GM19438 (cell line): Measurements from ENCODE around the gene BCAS3.

Experiments used
- ATAC-seq: cut with Tn5 transposase; IDR thresholded peaks from one replicate; pipeline ENCODE4 v1.9.1; 2021; ENCODE audit warnings: low read depth; ENCODE audit not compliant: unreplicated experiment

Gene BCAS3

DNA sequence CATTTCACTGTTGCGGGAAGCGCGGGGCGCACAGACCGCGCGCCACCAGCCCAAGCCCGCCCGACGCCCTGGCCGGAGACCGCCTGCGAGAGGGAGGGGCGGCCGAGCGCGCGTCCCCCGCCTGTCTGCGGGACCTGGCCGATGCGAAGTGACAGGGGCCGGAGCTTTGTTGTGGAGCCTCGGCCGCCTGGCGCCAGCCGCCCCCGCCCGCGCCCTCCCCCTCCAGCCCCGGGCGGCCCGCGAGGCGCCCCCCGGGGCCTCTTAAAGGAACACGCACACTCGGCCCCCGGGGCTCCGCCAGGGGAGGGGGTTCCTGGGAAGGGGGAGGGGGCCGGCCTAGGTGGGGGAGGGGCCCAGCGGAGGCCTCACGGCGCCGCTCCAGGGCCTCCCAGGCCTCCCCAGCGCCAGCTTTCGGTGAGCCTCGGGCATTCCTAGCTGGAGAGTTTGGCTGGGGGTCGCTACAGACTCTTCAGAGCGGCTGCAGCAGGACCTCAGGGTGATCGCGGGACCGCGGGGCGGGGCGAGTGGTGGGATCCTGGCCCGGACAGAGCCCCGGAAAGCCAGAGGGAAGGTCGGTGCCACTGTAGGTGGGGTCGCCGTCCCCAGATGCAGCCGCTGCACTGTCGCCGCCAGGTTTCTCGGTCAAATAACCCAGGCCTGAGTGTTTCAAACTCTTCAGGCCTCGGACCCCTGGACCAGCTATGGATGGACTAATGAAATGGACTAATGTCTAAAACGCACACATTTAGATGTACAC is 719.6 kb downstream of the BCAS3 start:
- ATAC-seq, result no peak

GRCh38 chr17:61398721-61399130 is 721.1 kb downstream of the BCAS3 start:
- ATAC-seq, result no peak

DNA sequence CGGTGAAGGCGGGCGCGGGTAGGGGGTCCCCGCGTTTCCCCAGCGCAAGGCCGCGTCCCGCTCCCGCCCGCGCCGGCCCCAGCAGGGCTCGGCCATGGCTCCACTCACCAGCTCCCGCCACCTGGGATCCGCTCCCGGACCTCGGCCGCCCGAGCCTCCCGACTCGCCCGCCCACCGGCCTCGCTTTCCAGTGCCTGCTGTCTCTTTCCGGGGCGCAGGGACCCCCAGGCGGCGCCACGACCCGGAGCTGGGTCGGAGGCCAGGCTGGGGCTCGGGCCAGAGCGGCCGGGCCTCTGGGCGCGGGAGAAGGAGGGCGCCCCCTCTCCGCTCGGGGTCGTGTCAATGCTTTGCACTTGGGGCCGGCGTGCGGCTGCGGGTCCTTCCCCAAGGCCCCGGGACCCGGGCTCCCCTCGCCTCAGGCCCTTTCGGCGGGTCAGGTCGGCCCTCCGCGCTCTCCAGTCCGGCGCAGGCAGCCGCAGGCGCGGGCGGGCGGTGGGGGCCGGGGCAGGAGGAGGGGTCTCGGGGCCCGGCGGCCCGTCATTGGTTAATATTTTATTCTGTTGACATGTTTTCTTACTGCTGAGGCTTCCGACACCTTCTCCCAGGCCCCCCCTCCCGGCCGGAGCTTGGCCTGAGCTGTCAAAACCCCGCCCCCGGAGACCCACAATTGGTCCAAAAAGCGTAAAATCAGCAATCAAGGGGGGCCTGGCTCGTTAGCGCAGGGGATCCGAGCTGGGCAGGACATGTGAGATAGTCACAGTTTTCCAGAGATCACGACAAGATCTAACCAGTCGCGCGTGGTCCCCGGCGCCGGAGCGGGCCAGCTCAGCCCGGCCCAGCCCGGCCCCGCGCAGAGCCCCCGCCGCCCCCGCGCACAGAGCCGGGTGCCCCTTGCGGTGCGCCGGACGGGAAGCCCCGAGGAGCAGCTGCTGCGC is 721.7 kb downstream of the BCAS3 start, which contains the start of gene TBX2:
Gene TBX2 (plus strand): TSS at position 713 of the 935 bp plus-strand sequence. CDS start 334 bp downstream, outside the sequence.
- no peak for ATAC-seq

DNA sequence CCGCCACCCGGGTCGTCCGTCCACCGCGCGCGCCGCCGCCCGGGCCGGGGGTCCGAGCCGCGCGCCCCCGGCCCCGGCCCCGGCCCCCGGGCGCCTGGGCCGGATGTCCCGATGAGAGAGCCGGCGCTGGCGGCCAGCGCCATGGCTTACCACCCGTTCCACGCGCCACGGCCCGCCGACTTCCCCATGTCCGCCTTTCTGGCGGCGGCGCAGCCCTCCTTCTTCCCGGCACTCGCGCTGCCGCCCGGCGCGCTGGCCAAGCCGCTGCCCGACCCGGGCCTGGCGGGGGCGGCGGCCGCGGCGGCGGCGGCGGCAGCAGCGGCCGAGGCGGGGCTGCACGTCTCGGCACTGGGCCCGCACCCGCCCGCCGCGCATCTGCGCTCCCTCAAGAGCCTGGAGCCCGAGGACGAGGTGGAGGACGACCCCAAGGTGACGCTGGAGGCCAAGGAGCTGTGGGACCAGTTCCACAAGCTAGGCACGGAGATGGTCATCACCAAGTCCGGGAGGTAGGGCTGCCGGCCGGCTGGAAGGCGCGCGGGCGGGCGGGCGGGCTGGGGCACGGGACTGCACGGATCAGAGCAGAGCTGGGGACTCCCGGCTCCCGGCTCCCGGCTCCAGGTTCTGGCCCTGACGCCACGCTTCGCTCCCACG is 722.5 kb downstream of the BCAS3 start:
- no peak for ATAC-seq

GRCh38 chr17:61400717-61401388 is 723.2 kb downstream of the BCAS3 start:
- no peak for ATAC-seq

- no peak for ATAC-seq
These were observed 723.9 kb downstream of the BCAS3 start for GRCh38 chr17:61401389-61402072.

GRCh38 chr17:61402073-61402541 is 724.5 kb downstream of the BCAS3 start:
- no peak for ATAC-seq

DNA sequence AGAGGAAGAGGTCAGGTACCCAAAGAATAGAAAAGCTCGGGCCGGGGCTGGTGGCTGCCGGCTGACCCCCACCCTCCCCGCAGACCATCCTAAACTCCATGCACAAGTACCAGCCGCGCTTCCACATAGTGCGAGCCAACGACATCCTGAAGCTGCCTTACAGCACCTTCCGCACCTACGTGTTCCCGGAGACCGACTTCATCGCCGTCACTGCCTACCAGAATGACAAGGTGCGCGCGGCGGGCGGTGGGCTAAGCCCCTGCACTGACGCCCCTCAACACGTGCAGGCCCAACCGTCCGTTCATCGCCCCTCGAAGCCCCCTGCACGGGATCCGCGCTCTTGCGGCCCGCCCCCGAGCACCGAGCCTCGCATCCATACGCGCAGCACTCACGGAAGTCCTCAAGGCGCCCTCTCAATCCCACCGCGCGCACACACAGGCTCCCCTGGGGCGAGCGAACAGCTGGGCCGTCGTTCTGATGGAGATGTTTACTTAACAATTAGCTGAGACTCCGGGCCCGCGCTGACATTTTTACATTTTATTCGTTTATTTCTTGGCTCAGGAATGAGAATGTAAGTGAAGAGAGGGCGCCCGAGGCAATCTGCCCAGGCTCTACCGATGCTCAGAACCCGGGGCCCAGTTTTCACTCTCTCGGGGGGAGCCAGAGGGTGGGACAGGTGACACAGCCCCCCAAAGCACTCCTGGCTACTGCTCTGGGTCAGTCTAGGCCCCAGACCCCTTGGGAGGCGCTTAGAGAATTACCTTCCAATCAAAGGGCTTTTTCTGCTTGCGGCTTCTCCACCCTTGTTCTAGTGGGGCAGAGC is 725.5 kb downstream of the BCAS3 start:
- no peak for ATAC-seq

DNA sequence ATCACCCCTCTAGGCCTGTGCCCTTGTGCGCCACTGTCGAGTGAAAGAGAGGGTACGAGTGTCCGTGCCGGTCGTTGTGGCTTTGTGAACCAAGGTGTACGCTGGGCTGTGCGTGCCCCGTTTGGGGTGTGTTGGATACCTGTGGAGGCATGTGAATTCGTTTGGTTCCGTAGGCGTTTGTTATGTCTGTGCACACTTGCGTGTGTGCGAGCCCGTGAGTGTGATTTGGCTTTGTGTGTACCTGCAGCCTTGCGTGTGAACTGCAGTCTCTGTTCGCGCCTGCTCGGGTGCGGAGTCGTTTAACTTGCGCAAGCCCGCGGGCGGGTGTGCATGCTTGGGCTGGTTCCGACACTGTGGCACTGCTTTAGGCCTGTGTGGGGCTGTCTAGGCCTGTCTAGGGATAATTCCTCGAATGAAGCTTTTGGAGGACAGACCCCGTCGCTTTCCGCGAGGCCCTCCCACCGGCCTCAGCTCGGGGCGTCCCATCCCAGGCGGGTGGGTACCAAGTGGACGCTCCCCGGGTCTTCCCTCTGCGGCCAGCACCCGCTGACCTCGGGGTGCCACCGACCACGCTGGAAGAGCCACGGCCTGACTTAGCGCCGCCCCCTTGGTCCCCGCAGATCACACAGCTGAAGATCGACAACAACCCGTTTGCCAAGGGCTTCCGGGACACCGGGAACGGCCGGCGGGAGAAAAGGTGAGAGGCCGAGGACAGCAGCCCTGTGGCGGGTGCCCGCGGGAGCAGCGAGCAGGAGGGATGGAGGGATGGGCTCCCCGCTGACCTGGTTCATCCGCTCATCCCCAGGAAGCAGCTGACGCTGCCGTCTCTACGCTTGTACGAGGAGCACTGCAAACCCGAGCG is 726.4 kb downstream of the BCAS3 start:
- no peak for ATAC-seq

GRCh38 chr17:61404663-61404912 is 726.9 kb downstream of the BCAS3 start:
- ATAC-seq, result no peak

DNA sequence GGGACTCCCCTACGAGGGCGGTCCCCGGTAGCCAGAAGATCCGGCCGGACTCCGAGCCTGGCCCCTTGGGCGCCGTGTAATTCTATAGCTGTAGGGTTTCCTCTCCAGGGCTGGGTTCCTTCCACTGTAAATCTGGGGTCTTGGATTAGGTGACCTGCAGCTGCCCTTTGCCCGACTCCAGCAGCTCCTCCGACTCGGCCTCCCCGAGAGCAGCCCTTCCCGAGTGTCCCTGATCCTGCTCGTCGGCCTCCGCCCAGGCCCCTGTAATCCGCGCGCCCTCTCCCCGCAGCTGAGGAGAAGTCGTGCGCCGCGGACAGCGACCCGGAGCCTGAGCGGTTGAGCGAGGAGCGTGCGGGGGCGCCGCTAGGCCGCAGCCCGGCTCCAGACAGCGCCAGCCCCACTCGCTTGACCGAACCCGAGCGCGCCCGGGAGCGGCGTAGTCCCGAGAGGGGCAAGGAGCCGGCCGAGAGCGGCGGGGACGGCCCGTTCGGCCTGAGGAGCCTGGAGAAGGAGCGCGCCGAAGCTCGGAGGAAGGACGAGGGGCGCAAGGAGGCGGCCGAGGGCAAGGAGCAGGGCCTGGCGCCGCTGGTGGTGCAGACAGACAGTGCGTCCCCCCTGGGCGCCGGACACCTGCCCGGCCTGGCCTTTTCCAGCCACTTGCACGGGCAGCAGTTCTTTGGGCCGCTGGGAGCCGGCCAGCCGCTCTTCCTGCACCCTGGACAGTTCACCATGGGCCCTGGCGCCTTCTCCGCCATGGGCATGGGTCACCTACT is 727.4 kb downstream of the BCAS3 start:
- no peak for ATAC-seq

- no peak for ATAC-seq
These were observed 728.3 kb downstream of the BCAS3 start for GRCh38 chr17:61405686-61406536.

- ATAC-seq, result no peak
These were observed 728.8 kb downstream of the BCAS3 start for GRCh38 chr17:61406537-61406845.

DNA sequence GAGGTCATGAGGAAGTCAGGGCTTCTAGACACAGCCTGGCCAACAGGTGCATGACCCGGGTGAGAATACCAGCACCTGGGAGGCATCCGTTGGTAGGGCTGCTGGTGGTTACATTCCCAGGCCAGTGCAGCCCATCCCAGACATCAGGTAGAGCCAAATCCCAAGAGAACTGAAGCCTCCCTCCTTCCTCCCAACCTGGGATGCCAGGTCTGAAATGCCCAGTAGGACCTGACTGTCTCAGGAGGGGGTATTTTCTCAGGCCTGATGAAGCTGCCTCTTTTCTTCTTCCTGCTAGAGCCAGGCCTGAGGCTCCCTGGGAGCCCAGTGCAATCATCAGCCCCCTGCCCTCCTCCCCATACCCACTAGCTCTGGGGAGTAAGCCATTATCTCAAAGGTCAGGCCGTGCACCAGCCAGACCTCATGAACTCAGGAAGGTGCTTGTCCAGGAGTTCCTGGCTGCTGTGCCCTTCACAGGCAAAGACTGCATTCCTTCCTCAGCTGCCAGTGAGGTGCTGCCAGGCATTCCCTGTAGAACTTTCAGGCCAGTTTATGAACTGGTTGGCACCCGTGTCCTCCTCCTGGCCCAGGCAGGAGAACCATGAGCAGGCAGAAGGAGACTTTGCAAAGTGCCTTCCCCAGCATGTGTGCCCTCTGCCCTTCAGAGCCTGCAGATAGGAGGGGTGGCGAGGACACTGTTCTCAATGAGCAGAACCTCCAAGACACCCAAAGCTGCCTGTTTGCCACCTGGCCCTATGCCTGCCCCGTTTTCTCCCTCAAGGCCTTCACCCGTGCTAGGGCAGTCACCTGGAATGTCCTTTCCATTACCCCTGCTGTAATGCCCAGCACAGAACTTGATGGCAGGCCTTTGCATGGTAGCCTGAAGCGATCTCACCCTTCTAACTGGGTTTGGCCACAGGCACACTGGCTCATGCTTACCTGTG is 729.6 kb downstream of the BCAS3 start:
- no peak for ATAC-seq

DNA sequence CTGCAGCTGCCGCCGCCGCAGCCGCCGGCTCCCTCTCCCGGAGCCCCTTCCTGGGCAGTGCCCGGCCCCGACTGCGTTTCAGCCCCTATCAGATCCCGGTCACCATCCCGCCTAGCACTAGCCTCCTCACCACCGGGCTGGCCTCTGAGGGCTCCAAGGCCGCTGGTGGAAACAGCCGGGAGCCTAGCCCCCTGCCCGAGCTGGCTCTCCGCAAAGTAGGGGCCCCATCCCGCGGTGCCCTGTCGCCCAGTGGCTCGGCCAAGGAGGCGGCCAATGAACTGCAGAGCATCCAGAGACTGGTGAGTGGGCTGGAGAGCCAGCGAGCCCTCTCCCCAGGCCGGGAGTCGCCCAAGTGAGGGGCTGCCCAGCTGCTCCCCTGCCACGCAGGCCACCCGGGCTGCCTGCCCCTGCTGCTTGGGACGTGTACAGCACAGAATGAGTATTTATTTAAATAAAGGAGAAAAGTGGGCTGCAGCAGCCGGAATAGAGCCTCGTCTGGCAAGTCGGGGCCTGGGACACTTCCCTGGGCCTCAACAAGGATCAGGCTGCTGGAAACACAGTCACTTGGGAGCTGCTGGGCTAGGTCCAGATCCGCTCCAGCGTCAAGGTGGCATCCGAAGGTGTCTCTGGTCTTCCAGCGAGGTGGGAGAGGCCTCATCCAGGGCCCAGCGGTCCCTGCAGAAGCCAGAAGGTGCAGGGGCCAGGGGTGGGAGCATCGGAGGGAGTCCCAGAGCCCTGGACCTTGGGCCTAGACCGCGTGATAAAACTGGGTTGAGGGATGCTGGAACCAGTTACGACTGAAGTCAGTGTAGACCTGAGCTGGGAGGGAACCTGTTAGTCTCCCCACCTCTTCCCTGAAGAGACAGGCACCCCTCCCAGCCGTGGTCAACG is 730.7 kb downstream of the BCAS3 start:
- no peak for ATAC-seq
